Right lobe of liver (tissue), 4 donors: ENCODE measurements around the gene PHETA1.

Experiments used
- POLR2A ChIP-seq: fragments of 450-650 bp; IDR thresholded peaks from one replicate; pipeline ENCODE4 v1.6.1; 2017; ENCODE audit warnings: antibody characterized with exemption, mild to moderate bottlenecking
- TF ChIP-seq, protein P1 (sequence below), 4 donors: fragments of 200-600 bp in 3 of 4; fragments of 450-650 bp in 1 of 4; IDR thresholded peaks; one replicate each; pipeline versions ENCODE4 v1.5.1 to v1.8.0; 2016 to 2022; ENCODE audit warnings: antibody characterized with exemption in 4 of 4, mild to moderate bottlenecking in 2 of 4
- donor health status: DM: no; HTN: no; CAD: no.
- donor health status: DM: no; HTN: no; CAD: no.
- donor health status: DM: no; HTN: yes; CAD: no.

DNA sequence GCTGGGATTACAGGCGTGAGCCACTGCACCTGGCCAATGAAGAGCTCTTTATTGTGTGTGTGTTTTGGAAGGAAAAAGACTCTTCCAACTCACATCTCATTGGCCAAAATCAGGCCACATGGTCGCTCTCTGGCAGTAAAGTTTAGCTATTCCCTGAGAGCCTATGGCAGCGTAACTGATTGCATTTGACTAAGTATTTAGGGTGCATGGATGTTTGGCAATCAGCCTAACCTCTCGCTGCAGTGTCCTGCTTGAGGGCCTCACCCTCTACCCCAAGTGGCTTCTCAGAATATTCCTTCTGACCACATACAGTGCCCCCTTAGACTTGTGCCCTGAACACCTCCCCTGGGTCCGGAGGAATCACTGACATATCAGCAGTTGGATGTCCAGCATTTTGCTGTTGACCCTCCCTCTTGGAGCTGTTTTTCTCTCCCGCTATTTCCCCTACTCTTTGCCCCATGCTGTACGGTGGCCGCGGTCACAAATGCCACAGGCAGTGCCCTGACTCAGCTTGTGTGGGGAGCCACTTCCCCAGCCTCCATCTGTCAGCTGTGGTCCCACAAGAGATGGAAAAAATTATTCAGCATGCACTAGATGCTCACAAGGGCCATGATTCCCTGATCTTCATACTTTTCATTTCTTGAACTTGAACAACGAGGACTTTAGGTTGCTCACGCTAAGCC lies 9.5 kb downstream of the PHETA1 start:
- TF ChIP-seq, protein P1, sequence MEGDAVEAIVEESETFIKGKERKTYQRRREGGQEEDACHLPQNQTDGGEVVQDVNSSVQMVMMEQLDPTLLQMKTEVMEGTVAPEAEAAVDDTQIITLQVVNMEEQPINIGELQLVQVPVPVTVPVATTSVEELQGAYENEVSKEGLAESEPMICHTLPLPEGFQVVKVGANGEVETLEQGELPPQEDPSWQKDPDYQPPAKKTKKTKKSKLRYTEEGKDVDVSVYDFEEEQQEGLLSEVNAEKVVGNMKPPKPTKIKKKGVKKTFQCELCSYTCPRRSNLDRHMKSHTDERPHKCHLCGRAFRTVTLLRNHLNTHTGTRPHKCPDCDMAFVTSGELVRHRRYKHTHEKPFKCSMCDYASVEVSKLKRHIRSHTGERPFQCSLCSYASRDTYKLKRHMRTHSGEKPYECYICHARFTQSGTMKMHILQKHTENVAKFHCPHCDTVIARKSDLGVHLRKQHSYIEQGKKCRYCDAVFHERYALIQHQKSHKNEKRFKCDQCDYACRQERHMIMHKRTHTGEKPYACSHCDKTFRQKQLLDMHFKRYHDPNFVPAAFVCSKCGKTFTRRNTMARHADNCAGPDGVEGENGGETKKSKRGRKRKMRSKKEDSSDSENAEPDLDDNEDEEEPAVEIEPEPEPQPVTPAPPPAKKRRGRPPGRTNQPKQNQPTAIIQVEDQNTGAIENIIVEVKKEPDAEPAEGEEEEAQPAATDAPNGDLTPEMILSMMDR (IDR thresholded peaks at IDR 0.05), result no peak
- no peak for TF ChIP-seq POLR2A
